Cardiac fibroblast (primary cell): Measurements from ENCODE around the gene VTCN1.

Experiments used
- DNase-seq, 2 donors: peaks; one replicate each; pipeline versions ENCODE4 v3.0.0 to v3.0.0-alpha.2; 2010; ENCODE audit warnings: low read depth in 2 of 2
- H3K4me3 ChIP-seq, 2 donors: replicated peaks in 1 of 2; 1 replicate in 1 of 2; 2 replicates in 1 of 2; pipeline ENCODE4 v1.5.1; 2011; ENCODE audit warnings: low read depth in 2 of 2, low read length in 2 of 2, mild to moderate bottlenecking in 2 of 2, moderate library complexity in 1 of 2
- TF ChIP-seq, protein P1 (sequence below): IDR thresholded peaks from one replicate; pipeline ENCODE4 v1.5.1; 2011; ENCODE audit warnings: low read depth, mild to moderate bottlenecking, low read length, inconsistent platforms

Gene VTCN1

GRCh38 chr1:117180147-117180967 lies 30.4 kb downstream of the VTCN1 start:
- no peak overlapping the region for H3K4me3 ChIP-seq
- TF ChIP-seq, protein P1, sequence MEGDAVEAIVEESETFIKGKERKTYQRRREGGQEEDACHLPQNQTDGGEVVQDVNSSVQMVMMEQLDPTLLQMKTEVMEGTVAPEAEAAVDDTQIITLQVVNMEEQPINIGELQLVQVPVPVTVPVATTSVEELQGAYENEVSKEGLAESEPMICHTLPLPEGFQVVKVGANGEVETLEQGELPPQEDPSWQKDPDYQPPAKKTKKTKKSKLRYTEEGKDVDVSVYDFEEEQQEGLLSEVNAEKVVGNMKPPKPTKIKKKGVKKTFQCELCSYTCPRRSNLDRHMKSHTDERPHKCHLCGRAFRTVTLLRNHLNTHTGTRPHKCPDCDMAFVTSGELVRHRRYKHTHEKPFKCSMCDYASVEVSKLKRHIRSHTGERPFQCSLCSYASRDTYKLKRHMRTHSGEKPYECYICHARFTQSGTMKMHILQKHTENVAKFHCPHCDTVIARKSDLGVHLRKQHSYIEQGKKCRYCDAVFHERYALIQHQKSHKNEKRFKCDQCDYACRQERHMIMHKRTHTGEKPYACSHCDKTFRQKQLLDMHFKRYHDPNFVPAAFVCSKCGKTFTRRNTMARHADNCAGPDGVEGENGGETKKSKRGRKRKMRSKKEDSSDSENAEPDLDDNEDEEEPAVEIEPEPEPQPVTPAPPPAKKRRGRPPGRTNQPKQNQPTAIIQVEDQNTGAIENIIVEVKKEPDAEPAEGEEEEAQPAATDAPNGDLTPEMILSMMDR, result no peak
- DNase-seq, result no peak

DNA sequence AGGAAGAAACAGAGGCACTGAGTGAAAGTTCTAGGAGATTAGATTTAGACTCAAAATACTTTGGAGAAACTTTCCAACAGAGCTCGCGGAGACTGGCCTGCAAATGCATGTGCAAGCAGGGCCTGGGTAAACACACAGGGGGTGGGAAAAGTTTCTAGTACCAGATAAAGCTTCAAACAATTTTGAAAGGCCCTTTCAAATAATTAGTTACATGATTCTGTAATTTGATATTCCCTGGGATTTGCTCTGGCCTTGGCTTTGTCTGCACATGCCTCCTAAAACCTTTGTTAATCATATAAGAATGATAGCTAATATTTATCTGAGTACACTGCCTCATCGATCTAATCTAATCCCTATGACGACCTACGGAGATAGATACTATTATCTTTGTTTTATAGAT lies 31.3 kb downstream of the VTCN1 start:
- H3K4me3 ChIP-seq, result no peak overlapping the region
- TF ChIP-seq, protein P1, result no peak
- DNase-seq, result no peak

- no peak for DNase-seq
- H3K4me3 ChIP-seq, result no peak overlapping the region
- TF ChIP-seq, protein P1, result no peak
Measured at GRCh38 chr1:117178756-117179155, 32.0 kb downstream of the VTCN1 start.

DNA sequence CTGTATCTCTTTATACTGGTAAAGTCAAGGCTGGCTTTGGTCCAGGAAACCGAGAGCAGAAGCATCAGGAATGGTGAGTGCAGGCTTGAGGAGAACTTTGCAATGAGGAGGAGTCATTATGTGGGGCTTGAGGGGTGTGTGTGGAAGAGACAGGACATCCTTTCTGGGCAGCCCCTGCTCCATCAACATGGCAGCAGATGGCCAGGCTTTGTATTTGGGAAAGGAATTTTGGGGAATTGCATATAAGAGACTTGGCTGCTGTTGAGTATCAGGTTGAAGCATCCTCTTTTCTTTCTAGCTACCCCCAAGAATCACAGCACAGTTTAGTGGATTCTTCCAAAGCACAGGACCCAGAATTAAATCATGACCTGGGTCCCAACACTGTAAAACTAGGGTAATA lies 33.4 kb downstream of the VTCN1 start:
- no peak overlapping the region for H3K4me3 ChIP-seq

GRCh38 chr1:117176579-117176978 lies 34.1 kb downstream of the VTCN1 start:
- TF ChIP-seq, protein P1, result no peak
- H3K4me3 ChIP-seq, result no peak overlapping the region
- DNase-seq, result no peak

More for the DNA sequence above, 33.4 kb downstream of the VTCN1 start:
- TF ChIP-seq, protein P1, result no peak
- DNase-seq, result no peak

DNA sequence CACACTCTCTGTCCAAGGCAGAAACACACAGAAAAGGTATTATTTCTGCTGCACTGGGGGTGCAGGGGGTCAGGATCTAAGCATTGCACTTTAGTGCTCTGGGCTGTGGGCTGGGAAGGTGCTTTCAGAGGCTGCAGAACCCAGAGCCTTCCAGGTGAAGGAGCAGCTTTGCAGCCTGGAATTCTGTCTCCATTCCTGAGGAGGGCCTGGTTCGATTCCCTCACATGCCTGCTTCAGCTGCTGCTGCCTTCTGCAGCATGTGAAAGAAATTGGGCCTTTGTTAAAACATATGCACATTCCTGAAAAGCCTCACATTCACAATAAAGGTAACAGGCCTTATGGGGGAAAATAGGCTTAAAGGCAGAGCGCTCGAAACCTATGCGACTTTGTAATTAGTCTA lies 35.9 kb downstream of the VTCN1 start:
- TF ChIP-seq, protein P1, result no peak
- no peak for DNase-seq
- no peak overlapping the region for H3K4me3 ChIP-seq

- no peak overlapping the region for H3K4me3 ChIP-seq
- no peak for DNase-seq
- TF ChIP-seq, protein P1, result no peak
Measured at GRCh38 chr1:117173691-117174090, 37.0 kb downstream of the VTCN1 start.
